ENCODE data around the gene JAKMIP1. TPM values are rescaled to one million over a fixed set of nuclear protein-coding genes. Genes with fewer than 3 reads are reported as not detected.

JAKMIP1 gene
- polyA plus RNA-seq, 3 donors = 0.08 TPM; not detected in 2

DNA sequence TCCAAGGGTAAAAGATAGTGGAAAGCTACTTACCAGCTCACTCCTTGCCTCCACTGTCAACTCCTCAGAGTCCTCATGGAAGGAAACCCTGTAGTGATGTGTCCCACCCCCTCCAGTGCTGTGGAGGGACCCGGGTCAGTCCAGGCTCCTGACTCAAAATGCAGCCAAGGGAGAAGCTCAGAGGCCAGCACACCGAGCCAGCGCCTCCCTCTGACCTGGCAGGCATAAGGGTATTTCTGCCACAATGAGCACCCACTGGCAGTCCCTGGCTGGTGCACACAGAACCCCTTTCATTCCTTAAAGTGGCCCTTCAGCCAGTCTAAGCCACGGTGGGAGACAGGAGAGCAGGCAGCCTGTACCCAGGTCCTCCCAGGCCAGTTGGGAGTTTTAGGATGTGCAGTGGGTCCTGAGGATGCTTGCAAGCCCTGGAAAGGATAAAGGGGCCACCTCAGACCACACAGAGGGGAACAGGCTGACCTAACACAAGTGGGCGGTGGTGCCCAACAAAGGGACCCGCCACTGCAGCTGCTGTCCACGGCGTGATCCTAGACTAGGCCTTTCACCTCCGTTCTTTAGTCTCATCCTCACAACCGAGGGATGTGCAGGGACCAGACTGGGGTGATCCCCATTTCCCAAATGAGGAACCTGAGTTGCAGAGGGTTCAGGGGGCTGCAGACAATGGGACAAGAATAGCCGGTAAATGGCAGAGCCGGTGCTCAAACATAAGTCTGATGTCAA is 5.7 kb downstream of the JAKMIP1 start:
- no peak overlapping the region for H3K27ac ChIP-seq (ENCODE audit: low read depth in 1 of 2, low read length in 2 of 2)
- intact Hi-C loops (cut with micrococcal nuclease) = no loop called here
- H3K36me3 ChIP-seq (replicated peaks in 1 of 2; ENCODE audit: control insufficient read depth in 1 of 2, insufficient read depth in 2 of 2, low read length in 2 of 2) = no peaks in the 10 kb centered on the region
- Mint-ChIP-seq H3K4me3 (no peak overlapping the region), H3K9me3 (peaks cover 0 to 9% (median 0%) of the 10 kb centered on the region in 7 donors), H3K36me3 (no peaks in the 10 kb centered on the region), H3K27ac (no peak overlapping the region), H3K4me1 (no peaks in the 10 kb centered on the region), H3K27me3 (ENCODE audit: low read depth in 3 of 3) (peaks cover 24 to 36% (median 29%) of the 10 kb centered on the region in 3 donors)
- TF ChIP-seq, protein P1, sequence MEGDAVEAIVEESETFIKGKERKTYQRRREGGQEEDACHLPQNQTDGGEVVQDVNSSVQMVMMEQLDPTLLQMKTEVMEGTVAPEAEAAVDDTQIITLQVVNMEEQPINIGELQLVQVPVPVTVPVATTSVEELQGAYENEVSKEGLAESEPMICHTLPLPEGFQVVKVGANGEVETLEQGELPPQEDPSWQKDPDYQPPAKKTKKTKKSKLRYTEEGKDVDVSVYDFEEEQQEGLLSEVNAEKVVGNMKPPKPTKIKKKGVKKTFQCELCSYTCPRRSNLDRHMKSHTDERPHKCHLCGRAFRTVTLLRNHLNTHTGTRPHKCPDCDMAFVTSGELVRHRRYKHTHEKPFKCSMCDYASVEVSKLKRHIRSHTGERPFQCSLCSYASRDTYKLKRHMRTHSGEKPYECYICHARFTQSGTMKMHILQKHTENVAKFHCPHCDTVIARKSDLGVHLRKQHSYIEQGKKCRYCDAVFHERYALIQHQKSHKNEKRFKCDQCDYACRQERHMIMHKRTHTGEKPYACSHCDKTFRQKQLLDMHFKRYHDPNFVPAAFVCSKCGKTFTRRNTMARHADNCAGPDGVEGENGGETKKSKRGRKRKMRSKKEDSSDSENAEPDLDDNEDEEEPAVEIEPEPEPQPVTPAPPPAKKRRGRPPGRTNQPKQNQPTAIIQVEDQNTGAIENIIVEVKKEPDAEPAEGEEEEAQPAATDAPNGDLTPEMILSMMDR (IDR thresholded peaks at IDR 0.05) = no peak
- H3K79me2 ChIP-seq (ENCODE audit: insufficient read depth, low read length) = no peaks in the 10 kb centered on the region
- H3K4me2 ChIP-seq (replicated peaks; ENCODE audit: extremely low read depth, low read length, poor library complexity, severe bottlenecking) = no peak overlapping the region
- no peak overlapping the region for H3K9ac ChIP-seq (ENCODE audit: insufficient read depth, low read length, poor library complexity, severe bottlenecking)
- no peaks in the 10 kb centered on the region for H4K20me1 ChIP-seq (ENCODE audit: insufficient read depth, low read length)
- peaks cover 0 to 4% of the 10 kb centered on the region in 2 donors for H3K4me1 ChIP-seq (ENCODE audit: control insufficient read depth in 1 of 2, insufficient read depth in 2 of 2, low read length in 2 of 2)
- H3K27me3 ChIP-seq (ENCODE audit: control insufficient read depth in 2 of 2, insufficient read depth in 2 of 2, low read length in 2 of 2) = peaks cover 15 to 19% of the 10 kb centered on the region in 2 donors
- H3K9me3 ChIP-seq (replicated peaks in 1 of 2; ENCODE audit: control insufficient read depth in 1 of 2, insufficient read depth in 1 of 2, low read length in 2 of 2) = peaks cover 0 to 3% of the 10 kb centered on the region in 2 donors
- 84% methylated on average over 10 of the region's 12 CpGs for WGBS (ENCODE audit: insufficient coverage)
- DNase-seq = no peak
- H2AFZ ChIP-seq (ENCODE audit: insufficient read depth, low read depth, low read length, poor library complexity, severe bottlenecking) = no peak overlapping the region
- H3K4me3 ChIP-seq (replicated peaks in 1 of 3; ENCODE audit: low read depth in 2 of 3, low read length in 3 of 3) = no peak overlapping the region

DNA sequence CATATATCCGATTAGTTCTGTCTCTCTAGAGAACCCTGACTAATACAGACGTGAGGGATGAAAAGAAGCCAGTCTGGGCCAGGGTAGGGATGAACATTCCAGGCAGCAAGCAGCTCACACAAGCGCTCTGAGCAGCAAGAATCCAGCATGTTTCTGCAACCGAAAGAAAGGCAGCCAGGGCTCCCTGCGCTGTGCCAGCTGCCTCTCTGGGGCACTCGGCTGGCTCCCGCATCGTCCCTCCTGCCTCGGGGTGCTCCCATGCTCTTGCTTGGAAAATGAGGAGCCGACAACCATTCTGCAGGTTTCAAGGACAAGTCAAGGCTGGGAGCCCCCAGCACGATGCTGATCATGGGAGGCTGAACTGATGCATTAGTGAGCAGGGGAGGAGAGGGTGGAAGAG is 7.0 kb downstream of the JAKMIP1 start:
- Mint-ChIP-seq H3K9me3 (peaks cover 0 to 2% (median 0%) of the 10 kb centered on the region in 7 donors), H3K27me3 (ENCODE audit: low read depth in 3 of 3) (peaks cover 16 to 27% (median 22%) of the 10 kb centered on the region in 3 donors), H3K4me3 (no peak overlapping the region), H3K36me3 (no peaks in the 10 kb centered on the region), H3K27ac (peak overlapping the region in 1 of 7 donors; percentile 34), H3K4me1 (no peaks in the 10 kb centered on the region)
- intact Hi-C loops (cut with micrococcal nuclease) = no loop called here
- no peak for DNase-seq
- no peak overlapping the region for H3K4me2 ChIP-seq (replicated peaks; ENCODE audit: extremely low read depth, low read length, poor library complexity, severe bottlenecking)
- H3K4me1 ChIP-seq (ENCODE audit: control insufficient read depth in 1 of 2, insufficient read depth in 2 of 2, low read length in 2 of 2) = no peaks in the 10 kb centered on the region
- H3K79me2 ChIP-seq (ENCODE audit: insufficient read depth, low read length) = no peaks in the 10 kb centered on the region
- no peaks in the 10 kb centered on the region for H3K9me3 ChIP-seq (replicated peaks in 1 of 2; ENCODE audit: control insufficient read depth in 1 of 2, insufficient read depth in 1 of 2, low read length in 2 of 2)
- H4K20me1 ChIP-seq (ENCODE audit: insufficient read depth, low read length) = no peaks in the 10 kb centered on the region
- H2AFZ ChIP-seq (ENCODE audit: insufficient read depth, low read depth, low read length, poor library complexity, severe bottlenecking) = no peak overlapping the region
- WGBS (ENCODE audit: insufficient coverage) = 87% methylated on average over 8 of the region's 11 CpGs
- no peak overlapping the region for H3K27ac ChIP-seq (ENCODE audit: low read depth in 1 of 2, low read length in 2 of 2)
- peaks cover 7 to 11% of the 10 kb centered on the region in 2 donors for H3K27me3 ChIP-seq (ENCODE audit: control insufficient read depth in 2 of 2, insufficient read depth in 2 of 2, low read length in 2 of 2)
- TF ChIP-seq, protein P1 (IDR thresholded peaks at IDR 0.05) = no peak
- H3K9ac ChIP-seq (ENCODE audit: insufficient read depth, low read length, poor library complexity, severe bottlenecking) = no peak overlapping the region
- no peaks in the 10 kb centered on the region for H3K36me3 ChIP-seq (replicated peaks in 1 of 2; ENCODE audit: control insufficient read depth in 1 of 2, insufficient read depth in 2 of 2, low read length in 2 of 2)
- no peak overlapping the region for H3K4me3 ChIP-seq (replicated peaks in 1 of 3; ENCODE audit: low read depth in 2 of 3, low read length in 3 of 3)

Measured in CD14-positive monocyte (primary cell).